Stomach smooth muscle (tissue), 2 donors: ENCODE results near the gene ADAMTSL5.
"Not testable (repeated sequence)": the region's sequence is repeated elsewhere in the genome, so short reads cannot be mapped to it uniquely, and the experiment has no call there.

Experiments
- H3K27ac ChIP-seq: one replicate; pipeline ENCODE4 v1.7.0; 2013; ENCODE audit warnings: mild to moderate bottlenecking, low read length, inconsistent platforms
- H3K27me3 ChIP-seq, 2 donors: one replicate each; pipeline ENCODE4 v1.7.0; 2013; ENCODE audit warnings: low read length in 2 of 2; ENCODE audit not compliant: insufficient read depth in 2 of 2, control insufficient read depth in 1 of 2
- H3K36me3 ChIP-seq, 2 donors: one replicate each; pipeline ENCODE4 v1.7.0; 2013; ENCODE audit warnings: low read length in 2 of 2; ENCODE audit not compliant: control insufficient read depth in 2 of 2, insufficient read depth in 2 of 2
- H3K4me1 ChIP-seq: one replicate; pipeline ENCODE4 v1.7.0; 2013; ENCODE audit warnings: low read length; ENCODE audit not compliant: control insufficient read depth, insufficient read depth
- H3K4me3 ChIP-seq, 2 donors: one replicate each; pipeline ENCODE4 v1.7.0; 2013; ENCODE audit warnings: low read length in 2 of 2
- H3K9ac ChIP-seq, 2 donors: one replicate each; pipeline ENCODE4 v1.7.0; 2013; ENCODE audit warnings: low read length in 2 of 2, mild to moderate bottlenecking in 1 of 2
- H3K9me3 ChIP-seq, 2 donors: one replicate each; pipeline ENCODE4 v1.7.0; 2013; ENCODE audit warnings: low read length in 2 of 2; ENCODE audit not compliant: control insufficient read depth in 2 of 2
- donor health status: healthy.
- donor health status: Pancreatic carcinoma.

ADAMTSL5 gene

DNA sequence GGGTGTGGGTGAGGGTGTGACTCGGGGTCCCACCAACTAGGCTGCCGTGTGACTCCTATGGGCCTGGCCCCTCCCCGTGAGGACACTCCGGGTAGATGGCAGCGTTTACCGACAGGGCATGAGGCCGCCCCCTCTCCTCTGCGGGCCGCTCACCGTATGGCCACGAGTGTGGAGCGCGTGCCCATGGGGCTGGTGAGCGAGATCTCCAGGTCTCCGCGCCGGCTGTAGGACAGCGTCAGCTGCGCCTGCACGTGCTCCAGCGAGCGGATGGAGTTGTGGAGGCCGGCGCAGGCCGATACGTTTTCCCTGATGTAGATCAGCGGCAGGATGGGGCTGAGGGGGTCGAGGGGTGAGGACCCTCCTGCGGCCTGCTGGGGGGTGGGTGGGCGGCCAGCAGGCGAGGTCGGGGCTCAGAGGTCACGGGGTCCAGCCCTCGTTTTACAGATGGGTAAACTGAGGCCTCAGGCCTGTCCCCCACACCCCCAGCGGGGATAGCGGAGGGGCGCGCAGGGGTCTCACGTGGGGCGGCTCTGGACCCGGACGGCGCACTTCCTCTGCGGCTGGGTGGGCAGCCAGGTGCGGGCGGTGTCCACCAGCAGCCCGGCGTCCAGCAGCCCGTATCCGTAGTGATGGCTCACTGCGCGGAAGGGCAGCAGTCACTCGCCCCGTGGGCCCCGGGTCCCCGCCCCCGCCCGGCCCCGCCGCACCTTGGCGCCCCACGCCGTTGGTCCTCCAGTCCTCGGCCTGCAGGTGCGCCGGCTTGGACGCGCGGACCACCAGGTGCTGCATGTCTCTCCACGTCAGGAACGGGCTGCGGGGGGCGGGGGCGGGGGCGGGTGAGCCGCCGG lies 29.5 kb downstream of the ADAMTSL5 start:
- Histone ChIP-seq H3K27me3 (no peaks in the 10 kb centered on the region), H3K36me3 (no peaks in the 10 kb centered on the region), H3K4me3 (no peak overlapping the region), H3K9ac (no peak overlapping the region), H3K27ac (no peak overlapping the region), H3K4me1 (peaks cover 9% of the 10 kb centered on the region), H3K9me3 (no peaks in the 10 kb centered on the region)

DNA sequence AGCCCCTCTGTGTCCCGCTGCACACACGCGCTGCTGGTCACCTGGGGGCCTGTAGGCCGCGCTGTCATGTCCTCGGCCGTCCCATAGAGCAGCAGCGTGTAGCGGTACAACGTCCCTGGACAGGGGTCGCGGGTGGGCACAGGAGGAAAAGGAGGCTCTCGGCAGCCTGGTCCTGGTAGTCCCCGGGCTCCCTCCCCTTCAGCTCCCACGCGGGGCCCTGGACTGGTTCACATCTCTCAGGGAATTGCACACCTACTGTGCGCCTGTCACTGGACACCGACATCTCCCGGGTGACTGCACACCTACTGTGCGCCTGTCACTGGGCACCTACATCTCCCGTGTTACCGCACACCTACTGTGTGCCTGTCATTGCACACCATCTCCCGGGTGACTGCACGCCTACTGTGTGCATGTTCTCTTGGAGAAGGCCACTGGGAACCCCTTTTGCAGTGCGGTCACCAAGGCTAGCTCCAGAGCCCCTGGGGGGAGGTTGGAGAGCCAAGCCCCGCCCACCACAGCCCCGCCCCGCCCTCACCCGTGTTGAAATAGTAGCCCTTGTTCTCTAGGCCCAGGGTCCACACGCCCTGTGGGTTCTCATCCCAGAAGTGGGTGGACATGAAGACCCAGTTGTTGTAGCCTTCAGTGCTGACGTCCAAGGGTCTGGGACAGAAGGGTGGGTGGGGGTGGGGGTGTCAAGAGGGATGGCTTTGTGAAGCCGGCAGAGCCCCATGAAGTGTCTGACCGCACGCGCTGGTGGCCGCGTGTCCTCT lies 30.3 kb downstream of the ADAMTSL5 start:
- Histone ChIP-seq H3K27me3 (no peaks in the 10 kb centered on the region), H3K27ac (no peak overlapping the region), H3K9me3 (no peaks in the 10 kb centered on the region), H3K9ac (no peak overlapping the region), H3K4me3 (no peak overlapping the region), H3K36me3 (no peaks in the 10 kb centered on the region), H3K4me1 (peaks cover 15% of the 10 kb centered on the region)

DNA sequence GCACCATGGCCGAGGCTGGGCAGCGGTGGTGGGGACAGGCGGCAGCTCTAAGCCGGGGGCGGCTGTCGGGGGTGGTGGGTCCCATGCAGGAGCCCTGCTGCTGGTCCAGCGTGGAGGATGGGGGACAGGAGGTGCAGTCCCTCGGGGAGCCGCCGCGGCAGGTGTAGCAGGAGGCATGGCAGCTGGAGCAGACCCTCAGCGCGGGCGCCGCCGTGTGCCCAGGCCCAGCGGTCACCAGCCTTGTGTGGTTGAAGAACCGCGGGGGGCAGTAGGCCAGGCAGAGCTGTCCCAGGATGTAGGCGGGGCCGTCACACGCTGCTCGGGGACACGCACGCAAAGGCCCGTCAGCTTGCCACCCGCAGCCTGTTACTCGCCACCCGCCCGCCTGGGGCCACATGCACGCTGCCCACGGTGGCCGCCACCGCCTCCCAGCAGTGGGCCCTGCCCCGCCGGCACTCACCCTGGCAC lies 30.9 kb downstream of the ADAMTSL5 start:
- H3K27ac ChIP-seq = no peak overlapping the region
- H3K4me1 ChIP-seq = peaks cover 18% of the 10 kb centered on the region
- no peaks in the 10 kb centered on the region for H3K36me3 ChIP-seq
- no peaks in the 10 kb centered on the region for H3K27me3 ChIP-seq
- H3K9ac ChIP-seq = no peak overlapping the region
- H3K9me3 ChIP-seq = no peaks in the 10 kb centered on the region
- H3K4me3 ChIP-seq = no peak overlapping the region

DNA sequence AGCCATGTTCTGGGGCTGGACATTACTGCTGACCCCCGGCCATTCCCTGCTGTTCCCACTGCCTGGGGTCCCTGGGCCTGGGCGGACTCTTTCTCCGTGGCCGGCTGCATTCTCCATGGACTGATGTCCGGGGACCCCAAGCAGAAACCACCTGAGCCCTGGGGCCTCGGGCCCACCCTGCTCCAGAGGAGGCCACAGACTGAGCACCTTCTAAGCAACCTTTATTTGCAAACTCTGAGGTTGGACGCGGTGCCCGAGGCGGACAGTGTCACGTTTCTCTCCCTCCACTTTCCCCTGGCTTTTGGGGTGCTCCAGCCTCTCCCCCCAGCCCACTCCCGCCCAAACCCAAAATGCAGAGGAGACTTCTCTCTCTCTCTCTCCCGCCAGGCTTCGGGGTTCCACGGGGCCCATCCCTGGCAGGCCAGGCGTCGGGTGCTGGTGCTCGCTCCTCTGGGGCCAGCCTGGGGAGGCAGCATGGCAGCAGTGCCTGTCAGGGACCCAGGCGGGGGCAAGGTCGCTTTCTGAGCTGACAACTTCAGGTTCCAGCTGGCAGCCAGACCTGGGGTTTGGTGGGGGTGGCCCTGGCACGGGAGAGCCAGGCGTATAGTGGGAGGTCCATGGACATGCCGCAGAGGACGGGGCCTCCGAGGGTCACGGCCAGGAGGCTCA lies 31.5 kb downstream of the ADAMTSL5 start:
- H3K27me3 ChIP-seq = no peaks in the 10 kb centered on the region
- peaks cover 0 to 3% of the 10 kb centered on the region in 2 donors for H3K36me3 ChIP-seq
- H3K27ac ChIP-seq = no peak overlapping the region
- no peak overlapping the region for H3K9ac ChIP-seq
- H3K4me3 ChIP-seq = no peak overlapping the region
- H3K9me3 ChIP-seq = no peaks in the 10 kb centered on the region
- peaks cover 18% of the 10 kb centered on the region for H3K4me1 ChIP-seq

DNA sequence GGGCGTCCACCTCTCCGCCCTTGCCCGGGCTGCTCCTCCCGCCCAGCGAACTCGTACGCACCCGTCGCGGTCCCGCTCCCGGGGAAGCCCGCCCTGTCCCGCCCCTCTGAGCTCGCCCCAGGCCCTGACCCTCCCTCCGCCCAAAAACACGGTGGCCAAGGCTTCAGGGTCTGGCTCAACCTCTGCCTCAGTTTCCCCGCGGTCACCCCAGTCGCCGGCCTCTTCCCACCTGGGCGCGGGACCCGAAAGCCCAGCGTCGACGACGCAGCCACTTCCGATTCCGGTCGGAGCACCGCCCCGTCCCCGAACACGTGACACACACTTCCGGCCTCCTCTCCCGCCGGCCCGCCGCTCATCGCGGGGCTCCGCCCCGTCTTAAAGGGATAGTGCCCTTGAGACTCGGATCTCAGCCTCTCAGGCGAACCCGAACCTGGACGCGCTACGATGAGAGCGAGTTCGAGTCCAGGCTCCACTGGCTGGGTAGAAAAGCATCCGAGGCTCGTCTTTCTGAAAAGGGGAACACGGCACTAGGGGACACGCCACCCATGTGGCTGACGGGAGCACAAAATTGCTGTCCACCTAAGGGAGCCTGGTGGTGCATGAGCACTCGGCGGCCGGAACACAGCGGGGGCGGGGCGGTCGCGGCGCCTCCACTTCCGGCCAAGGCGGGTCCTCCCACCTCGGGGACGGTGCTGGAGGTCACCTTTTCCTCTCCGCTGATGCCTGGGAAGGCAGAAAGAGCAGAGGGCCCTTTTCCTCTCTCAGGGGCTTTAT lies 33.7 kb downstream of the ADAMTSL5 start, which contains the start of gene C19orf25:
C19orf25 (minus strand) TSS at position 282 of the 774 bp plus-strand sequence. CDS start 312 bp downstream, outside the sequence.
- Histone ChIP-seq H3K9ac (peak within 1 kb of the TSS; percentile 55 to 64), H3K4me3 (peak within 1 kb of the TSS; percentile 88 to 90), H3K27me3 (no peaks in the 10 kb centered on the region), H3K27ac (peak within 1 kb of the TSS; percentile 37), H3K36me3 (peaks cover 4% of the 10 kb centered on the region in 2 donors), H3K4me1 (peaks cover 18% of the 10 kb centered on the region), H3K9me3 (no peaks in the 10 kb centered on the region)

DNA sequence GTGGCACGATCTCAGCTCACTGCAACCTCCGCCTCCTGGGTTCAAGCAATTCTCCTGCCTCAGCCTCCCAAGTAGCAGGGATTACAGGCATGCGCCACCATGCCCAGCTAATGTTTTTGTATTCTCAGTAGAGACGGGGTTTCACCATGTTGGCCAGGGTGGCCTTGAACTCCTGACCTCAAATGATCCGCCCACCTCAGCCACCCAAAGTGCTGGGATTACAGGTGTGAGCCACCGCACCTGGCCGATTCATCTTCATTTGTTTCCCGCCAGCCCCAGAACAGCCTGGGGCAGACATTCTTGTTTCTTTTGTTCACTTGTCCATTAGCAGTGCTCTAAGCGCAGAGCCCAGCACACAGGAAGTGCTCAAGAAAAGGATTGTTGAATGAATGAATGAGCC lies 35.8 kb downstream of the ADAMTSL5 start:
- not testable (repeated sequence) for H3K9me3 ChIP-seq, H3K4me3 ChIP-seq, H3K9ac ChIP-seq, H3K36me3 ChIP-seq, H3K27ac ChIP-seq
- peaks cover 23% of the 10 kb centered on the region for H3K4me1 ChIP-seq
- peaks cover 15% of the 10 kb centered on the region in 2 donors for H3K27me3 ChIP-seq

DNA sequence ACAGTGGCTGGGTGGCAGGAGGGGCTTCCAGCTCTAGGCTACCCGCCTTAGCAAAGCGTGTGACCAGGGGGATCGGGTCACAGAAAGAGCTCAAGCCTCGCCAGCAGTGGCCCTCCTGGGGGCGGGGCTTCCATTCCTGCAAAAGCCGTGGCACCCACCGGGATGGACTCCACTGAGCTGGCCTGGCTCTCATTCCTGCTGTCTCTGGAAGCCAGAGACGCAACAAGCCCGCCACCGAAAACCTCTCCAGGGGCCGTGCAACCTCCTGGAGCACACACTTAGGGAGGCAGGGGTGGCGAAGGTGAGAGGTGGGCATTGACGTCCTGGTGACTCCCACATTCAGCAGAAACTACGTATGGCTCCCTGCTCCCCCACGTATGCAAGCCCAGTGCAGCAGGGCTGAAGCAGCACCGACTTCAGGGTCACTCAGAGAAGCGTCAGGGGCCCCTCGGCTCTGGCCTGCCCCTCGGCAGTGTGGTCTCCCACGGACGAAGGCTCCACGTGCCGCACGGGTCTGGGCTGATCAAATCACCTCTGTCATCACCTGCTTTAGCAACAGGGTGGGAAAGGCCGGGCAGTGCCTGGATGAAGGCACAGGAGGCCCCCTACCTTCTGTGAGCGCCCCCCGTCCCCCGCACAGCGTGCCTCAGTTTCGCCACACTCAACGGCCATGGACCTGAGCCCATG lies 36.9 kb downstream of the ADAMTSL5 start:
- Histone ChIP-seq H3K27me3 (peaks cover 27% of the 10 kb centered on the region in 2 donors), H3K9ac (no peak overlapping the region), H3K4me3 (no peak overlapping the region), H3K27ac (no peak overlapping the region), H3K9me3 (no peaks in the 10 kb centered on the region), H3K36me3 (peaks cover 4% of the 10 kb centered on the region in 2 donors), H3K4me1 (peaks cover 35% of the 10 kb centered on the region)

DNA sequence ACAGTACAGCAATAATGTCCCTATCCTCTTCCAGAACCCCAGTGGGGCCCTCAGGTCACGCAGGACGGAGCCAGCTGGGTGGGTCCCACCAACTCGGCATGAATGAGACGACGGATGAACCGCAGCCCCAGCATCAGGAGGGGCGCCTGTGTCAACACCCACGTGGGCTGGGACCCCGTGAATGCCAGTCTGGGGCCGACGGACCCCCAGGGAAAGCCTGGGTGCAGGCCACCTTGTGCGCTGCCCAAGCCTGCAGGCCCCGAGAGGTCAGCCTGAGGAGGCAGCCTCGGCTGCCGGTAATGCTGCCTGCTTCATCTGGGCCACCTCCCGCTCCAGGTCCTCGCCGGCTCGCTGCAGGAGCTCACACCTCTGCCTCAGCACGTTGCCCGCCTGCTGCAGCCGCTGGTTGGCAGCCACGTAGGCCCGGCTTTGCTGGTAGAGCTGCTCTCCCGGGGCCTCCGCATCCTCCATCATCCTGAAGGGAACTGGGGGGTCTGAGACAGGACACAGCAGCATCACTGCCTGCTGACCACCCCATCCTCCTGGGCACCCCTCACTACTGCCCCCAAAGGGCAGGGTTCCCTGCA lies 38.0 kb downstream of the ADAMTSL5 start:
- peaks cover 33 to 37% of the 10 kb centered on the region in 2 donors for H3K27me3 ChIP-seq
- no peak overlapping the region for H3K27ac ChIP-seq
- H3K9ac ChIP-seq = no peak overlapping the region
- H3K4me1 ChIP-seq = peaks cover 45% of the 10 kb centered on the region
- peaks cover 4% of the 10 kb centered on the region in 2 donors for H3K36me3 ChIP-seq
- H3K9me3 ChIP-seq = no peaks in the 10 kb centered on the region
- H3K4me3 ChIP-seq = no peak overlapping the region

DNA sequence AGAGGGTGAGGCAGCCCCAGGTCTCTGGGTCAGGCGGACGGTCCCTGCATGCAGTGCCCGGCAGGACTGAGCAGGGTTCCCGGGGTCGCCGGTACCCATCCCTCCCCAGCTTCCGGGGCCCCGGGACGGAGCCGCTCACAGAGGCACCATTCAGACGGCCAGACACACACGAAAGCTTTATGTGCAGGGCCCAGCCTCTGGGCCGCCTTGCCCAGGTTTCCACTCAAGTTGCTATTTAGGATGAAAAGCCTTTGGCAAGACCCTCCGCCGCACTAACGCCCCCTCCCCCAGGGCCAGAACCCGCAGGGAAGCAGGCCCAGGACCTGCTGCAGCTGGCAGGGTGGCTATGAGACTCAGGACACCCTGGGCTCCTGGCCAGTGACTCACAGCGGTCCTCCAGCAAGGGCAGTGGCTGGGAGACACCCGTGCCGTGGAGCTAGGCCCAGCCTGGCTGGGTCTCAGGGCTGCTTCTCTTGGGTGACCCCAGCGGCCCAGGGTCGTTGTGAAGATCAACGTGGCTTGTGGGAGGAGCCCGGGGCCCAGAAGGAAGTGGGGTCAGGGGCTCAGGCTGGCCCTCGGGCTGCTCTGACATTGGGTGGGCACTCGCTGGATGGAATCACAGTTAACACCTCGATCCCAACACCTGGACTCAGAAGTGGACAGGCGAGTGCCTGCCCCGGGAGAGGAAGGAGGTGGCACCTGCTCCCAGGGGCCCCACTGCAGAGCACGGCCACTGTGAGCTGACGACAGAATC lies 38.6 kb downstream of the ADAMTSL5 start:
- peaks cover 4% of the 10 kb centered on the region in 2 donors for H3K36me3 ChIP-seq
- H3K9me3 ChIP-seq = no peaks in the 10 kb centered on the region
- no peak overlapping the region for H3K27ac ChIP-seq
- peaks cover 43% of the 10 kb centered on the region for H3K4me1 ChIP-seq
- peaks cover 34 to 41% of the 10 kb centered on the region in 2 donors for H3K27me3 ChIP-seq
- no peak overlapping the region for H3K4me3 ChIP-seq
- H3K9ac ChIP-seq = no peak overlapping the region
